Measurements from ENCODE around the gene CBFA2T2.

DNA sequence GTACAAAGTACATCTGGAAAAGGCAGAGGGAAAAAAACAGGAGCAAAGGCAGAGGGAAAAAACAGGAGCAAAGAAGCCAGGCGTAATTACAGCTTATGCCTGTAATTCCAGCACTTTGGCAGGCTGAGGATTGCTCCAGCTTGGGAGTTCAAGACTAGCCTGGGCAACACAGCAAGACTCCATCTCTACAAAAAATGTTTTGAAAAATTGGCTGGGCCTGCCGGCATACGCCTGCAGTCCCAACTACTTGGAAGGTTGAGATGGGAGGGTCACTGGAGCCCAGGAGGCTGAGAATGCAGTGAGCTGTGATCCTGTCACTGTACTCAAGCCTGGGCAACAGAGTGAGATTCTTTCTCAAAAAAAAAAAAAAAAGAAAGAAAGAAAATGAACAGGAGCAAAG is 19.0 kb upstream of the CBFA2T2 start:
- TF ChIP-seq, protein P1, sequence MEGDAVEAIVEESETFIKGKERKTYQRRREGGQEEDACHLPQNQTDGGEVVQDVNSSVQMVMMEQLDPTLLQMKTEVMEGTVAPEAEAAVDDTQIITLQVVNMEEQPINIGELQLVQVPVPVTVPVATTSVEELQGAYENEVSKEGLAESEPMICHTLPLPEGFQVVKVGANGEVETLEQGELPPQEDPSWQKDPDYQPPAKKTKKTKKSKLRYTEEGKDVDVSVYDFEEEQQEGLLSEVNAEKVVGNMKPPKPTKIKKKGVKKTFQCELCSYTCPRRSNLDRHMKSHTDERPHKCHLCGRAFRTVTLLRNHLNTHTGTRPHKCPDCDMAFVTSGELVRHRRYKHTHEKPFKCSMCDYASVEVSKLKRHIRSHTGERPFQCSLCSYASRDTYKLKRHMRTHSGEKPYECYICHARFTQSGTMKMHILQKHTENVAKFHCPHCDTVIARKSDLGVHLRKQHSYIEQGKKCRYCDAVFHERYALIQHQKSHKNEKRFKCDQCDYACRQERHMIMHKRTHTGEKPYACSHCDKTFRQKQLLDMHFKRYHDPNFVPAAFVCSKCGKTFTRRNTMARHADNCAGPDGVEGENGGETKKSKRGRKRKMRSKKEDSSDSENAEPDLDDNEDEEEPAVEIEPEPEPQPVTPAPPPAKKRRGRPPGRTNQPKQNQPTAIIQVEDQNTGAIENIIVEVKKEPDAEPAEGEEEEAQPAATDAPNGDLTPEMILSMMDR (conservative IDR thresholded peaks at IDR 0.05), result no peak
- TF ChIP-seq ZFX (IDR thresholded peaks at IDR 0.05), result no peak
